ENCODE data around the gene VDR.

Gene VDR

DNA sequence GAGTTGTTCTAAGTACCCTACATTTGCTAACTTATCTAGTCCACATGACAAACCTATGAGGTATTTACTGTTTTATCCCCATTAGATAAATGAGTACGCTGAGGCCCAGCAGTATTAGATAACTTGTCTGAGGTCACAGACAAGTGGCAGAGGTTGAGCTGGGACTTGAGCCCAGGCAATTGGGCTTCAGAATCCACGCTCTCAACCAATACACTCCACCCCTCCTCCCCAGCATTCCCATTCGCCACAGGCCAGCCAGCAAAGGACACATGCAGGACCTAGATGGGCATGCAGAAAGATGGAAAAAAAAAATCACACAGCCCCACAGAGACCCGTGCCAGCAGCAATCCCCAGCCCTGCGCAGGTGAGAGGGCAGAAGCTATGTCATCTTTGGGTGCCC, 97.5 kb downstream of the VDR start:
- ATAC-seq: no peak
- TF ChIP-seq ZNF565 (CRISPR knock-in tag; conservative IDR thresholded peaks at IDR 0.05; ENCODE audit: low read depth) (no peak), ZNF8 (CRISPR knock-in tag; IDR thresholded peaks at IDR 0.05) (no peak), TOX (CRISPR knock-in tag; IDR thresholded peaks at IDR 0.05; ENCODE audit: borderline replicate concordance) (no peak), ZNF70 (CRISPR knock-in tag; IDR thresholded peaks at IDR 0.05) (no peak), ZC3H10 (CRISPR knock-in tag; IDR thresholded peaks at IDR 0.05) (no peak), ESRRG (CRISPR knock-in tag; IDR thresholded peaks at IDR 0.05) (no peak), BACH2 (CRISPR knock-in tag; IDR thresholded peaks at IDR 0.05; ENCODE audit: borderline replicate concordance) (no peak), GLIS3 (CRISPR knock-in tag; IDR thresholded peaks at IDR 0.05) (no peak), OSR1 (CRISPR knock-in tag; IDR thresholded peaks at IDR 0.05) (no peak), ZFP30 (CRISPR knock-in tag; IDR thresholded peaks at IDR 0.05) (no peak), SNAI2 (CRISPR knock-in tag; IDR thresholded peaks at IDR 0.05) (no peak), ISL1 (CRISPR knock-in tag; IDR thresholded peaks at IDR 0.05) (no peak), CSDC2 (CRISPR knock-in tag; IDR thresholded peaks at IDR 0.05) (no peak), RARB (CRISPR knock-in tag; IDR thresholded peaks at IDR 0.05) (no peak), TCF4 (CRISPR knock-in tag; IDR thresholded peaks at IDR 0.05; ENCODE audit: borderline replicate concordance) (no peak), ARNTL (CRISPR knock-in tag; IDR thresholded peaks at IDR 0.05; ENCODE audit: borderline replicate concordance, low read depth) (no peak)
- TF ChIP-seq, protein P1, sequence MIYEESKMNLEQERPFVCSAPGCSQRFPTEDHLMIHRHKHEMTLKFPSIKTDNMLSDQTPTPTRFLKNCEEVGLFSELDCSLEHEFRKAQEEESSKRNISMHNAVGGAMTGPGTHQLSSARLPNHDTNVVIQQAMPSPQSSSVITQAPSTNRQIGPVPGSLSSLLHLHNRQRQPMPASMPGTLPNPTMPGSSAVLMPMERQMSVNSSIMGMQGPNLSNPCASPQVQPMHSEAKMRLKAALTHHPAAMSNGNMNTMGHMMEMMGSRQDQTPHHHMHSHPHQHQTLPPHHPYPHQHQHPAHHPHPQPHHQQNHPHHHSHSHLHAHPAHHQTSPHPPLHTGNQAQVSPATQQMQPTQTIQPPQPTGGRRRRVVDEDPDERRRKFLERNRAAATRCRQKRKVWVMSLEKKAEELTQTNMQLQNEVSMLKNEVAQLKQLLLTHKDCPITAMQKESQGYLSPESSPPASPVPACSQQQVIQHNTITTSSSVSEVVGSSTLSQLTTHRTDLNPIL (CRISPR knock-in tag; IDR thresholded peaks at IDR 0.05; ENCODE audit: low read depth): no peak
- TF ChIP-seq, protein P2, sequence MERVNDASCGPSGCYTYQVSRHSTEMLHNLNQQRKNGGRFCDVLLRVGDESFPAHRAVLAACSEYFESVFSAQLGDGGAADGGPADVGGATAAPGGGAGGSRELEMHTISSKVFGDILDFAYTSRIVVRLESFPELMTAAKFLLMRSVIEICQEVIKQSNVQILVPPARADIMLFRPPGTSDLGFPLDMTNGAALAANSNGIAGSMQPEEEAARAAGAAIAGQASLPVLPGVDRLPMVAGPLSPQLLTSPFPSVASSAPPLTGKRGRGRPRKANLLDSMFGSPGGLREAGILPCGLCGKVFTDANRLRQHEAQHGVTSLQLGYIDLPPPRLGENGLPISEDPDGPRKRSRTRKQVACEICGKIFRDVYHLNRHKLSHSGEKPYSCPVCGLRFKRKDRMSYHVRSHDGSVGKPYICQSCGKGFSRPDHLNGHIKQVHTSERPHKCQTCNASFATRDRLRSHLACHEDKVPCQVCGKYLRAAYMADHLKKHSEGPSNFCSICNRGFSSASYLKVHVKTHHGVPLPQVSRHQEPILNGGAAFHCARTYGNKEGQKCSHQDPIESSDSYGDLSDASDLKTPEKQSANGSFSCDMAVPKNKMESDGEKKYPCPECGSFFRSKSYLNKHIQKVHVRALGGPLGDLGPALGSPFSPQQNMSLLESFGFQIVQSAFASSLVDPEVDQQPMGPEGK (CRISPR knock-in tag; IDR thresholded peaks at IDR 0.05; ENCODE audit: borderline replicate concordance): no peak
- TF ChIP-seq, protein P3, sequence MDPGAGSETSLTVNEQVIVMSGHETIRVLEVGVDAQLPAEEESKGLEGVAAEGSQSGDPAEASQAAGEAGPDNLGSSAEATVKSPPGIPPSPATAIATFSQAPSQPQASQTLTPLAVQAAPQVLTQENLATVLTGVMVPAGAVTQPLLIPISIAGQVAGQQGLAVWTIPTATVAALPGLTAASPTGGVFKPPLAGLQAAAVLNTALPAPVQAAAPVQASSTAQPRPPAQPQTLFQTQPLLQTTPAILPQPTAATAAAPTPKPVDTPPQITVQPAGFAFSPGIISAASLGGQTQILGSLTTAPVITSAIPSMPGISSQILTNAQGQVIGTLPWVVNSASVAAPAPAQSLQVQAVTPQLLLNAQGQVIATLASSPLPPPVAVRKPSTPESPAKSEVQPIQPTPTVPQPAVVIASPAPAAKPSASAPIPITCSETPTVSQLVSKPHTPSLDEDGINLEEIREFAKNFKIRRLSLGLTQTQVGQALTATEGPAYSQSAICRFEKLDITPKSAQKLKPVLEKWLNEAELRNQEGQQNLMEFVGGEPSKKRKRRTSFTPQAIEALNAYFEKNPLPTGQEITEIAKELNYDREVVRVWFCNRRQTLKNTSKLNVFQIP (CRISPR knock-in tag; IDR thresholded peaks at IDR 0.05; ENCODE audit: borderline replicate concordance, low read depth): no peak
- TF ChIP-seq, protein P4, sequence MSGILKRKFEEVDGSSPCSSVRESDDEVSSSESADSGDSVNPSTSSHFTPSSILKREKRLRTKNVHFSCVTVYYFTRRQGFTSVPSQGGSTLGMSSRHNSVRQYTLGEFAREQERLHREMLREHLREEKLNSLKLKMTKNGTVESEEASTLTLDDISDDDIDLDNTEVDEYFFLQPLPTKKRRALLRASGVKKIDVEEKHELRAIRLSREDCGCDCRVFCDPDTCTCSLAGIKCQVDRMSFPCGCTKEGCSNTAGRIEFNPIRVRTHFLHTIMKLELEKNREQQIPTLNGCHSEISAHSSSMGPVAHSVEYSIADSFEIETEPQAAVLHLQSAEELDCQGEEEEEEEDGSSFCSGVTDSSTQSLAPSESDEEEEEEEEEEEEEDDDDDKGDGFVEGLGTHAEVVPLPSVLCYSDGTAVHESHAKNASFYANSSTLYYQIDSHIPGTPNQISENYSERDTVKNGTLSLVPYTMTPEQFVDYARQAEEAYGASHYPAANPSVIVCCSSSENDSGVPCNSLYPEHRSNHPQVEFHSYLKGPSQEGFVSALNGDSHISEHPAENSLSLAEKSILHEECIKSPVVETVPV (CRISPR knock-in tag; IDR thresholded peaks at IDR 0.05): no peak

DNA sequence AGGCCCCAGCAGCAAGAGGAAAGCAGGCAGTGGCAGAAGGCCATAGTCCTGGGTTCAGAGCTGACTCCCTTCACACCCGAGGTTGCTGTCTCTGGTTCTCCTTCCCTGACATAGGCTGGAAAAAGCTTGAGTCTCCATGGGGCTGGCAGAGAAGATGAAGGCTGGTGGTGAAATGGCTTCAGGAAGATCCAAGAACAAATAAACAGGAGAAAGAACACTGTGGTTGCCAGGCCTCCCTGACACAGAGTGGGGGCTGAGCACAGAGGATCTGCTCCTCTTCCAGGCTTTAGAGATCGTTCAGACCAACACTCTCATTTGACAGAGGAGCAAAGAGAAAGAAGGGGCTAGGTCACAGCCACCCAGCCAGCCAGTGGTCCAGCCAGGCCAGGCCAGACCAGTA, 99.4 kb downstream of the VDR start:
- TF ChIP-seq ESRRG (CRISPR knock-in tag; IDR thresholded peaks at IDR 0.05): no peak
- TF ChIP-seq ZFP30 (CRISPR knock-in tag; IDR thresholded peaks at IDR 0.05): no peak
- TF ChIP-seq ARNTL (CRISPR knock-in tag; IDR thresholded peaks at IDR 0.05; ENCODE audit: borderline replicate concordance, low read depth): no peak
- TF ChIP-seq, protein P5, sequence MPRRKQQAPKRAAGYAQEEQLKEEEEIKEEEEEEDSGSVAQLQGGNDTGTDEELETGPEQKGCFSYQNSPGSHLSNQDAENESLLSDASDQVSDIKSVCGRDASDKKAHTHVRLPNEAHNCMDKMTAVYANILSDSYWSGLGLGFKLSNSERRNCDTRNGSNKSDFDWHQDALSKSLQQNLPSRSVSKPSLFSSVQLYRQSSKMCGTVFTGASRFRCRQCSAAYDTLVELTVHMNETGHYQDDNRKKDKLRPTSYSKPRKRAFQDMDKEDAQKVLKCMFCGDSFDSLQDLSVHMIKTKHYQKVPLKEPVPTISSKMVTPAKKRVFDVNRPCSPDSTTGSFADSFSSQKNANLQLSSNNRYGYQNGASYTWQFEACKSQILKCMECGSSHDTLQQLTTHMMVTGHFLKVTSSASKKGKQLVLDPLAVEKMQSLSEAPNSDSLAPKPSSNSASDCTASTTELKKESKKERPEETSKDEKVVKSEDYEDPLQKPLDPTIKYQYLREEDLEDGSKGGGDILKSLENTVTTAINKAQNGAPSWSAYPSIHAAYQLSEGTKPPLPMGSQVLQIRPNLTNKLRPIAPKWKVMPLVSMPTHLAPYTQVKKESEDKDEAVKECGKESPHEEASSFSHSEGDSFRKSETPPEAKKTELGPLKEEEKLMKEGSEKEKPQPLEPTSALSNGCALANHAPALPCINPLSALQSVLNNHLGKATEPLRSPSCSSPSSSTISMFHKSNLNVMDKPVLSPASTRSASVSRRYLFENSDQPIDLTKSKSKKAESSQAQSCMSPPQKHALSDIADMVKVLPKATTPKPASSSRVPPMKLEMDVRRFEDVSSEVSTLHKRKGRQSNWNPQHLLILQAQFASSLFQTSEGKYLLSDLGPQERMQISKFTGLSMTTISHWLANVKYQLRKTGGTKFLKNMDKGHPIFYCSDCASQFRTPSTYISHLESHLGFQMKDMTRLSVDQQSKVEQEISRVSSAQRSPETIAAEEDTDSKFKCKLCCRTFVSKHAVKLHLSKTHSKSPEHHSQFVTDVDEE (CRISPR knock-in tag; IDR thresholded peaks at IDR 0.05): no peak
- TF ChIP-seq PPARA (CRISPR knock-in tag; IDR thresholded peaks at IDR 0.05; ENCODE audit: borderline replicate concordance): no peak
- no peak for TF ChIP-seq CSDC2 (CRISPR knock-in tag; IDR thresholded peaks at IDR 0.05)
- no peak for TF ChIP-seq TCF4 (CRISPR knock-in tag; IDR thresholded peaks at IDR 0.05; ENCODE audit: borderline replicate concordance)
- TF ChIP-seq, protein P1 (CRISPR knock-in tag; IDR thresholded peaks at IDR 0.05; ENCODE audit: low read depth): no peak
- no peak for TF ChIP-seq SNAI2 (CRISPR knock-in tag; IDR thresholded peaks at IDR 0.05)
- no peak for TF ChIP-seq ZNF565 (CRISPR knock-in tag; conservative IDR thresholded peaks at IDR 0.05; ENCODE audit: low read depth)
- no peak for TF ChIP-seq RARB (CRISPR knock-in tag; IDR thresholded peaks at IDR 0.05)
- TF ChIP-seq GLIS3 (CRISPR knock-in tag; IDR thresholded peaks at IDR 0.05): no peak
- TF ChIP-seq ZFP3 (CRISPR knock-in tag; IDR thresholded peaks at IDR 0.05): no peak
- TF ChIP-seq, protein P4 (CRISPR knock-in tag; IDR thresholded peaks at IDR 0.05): no peak
- TF ChIP-seq ZNF70 (CRISPR knock-in tag; IDR thresholded peaks at IDR 0.05): no peak
- no peak for TF ChIP-seq TOX (CRISPR knock-in tag; IDR thresholded peaks at IDR 0.05; ENCODE audit: borderline replicate concordance)
- no peak for TF ChIP-seq BACH2 (CRISPR knock-in tag; IDR thresholded peaks at IDR 0.05; ENCODE audit: borderline replicate concordance)
- TF ChIP-seq, protein P2 (CRISPR knock-in tag; IDR thresholded peaks at IDR 0.05; ENCODE audit: borderline replicate concordance): no peak
- no peak for TF ChIP-seq ISL1 (CRISPR knock-in tag; IDR thresholded peaks at IDR 0.05)
- no peak for ATAC-seq
